H1 (cell line): ENCODE data around the gene CXCL12. TPM values are rescaled to one million over a fixed set of nuclear protein-coding genes. Genes with fewer than 3 reads are reported as not detected.

Experiments used
- CTCF ChIA-PET: fragments of 300-600 bp; sonication (Branson Sonifier 250); formaldehyde crosslinking; loops from one replicate; lab custom pipeline; 2021; ENCODE audit not compliant: partially characterized antibody; lab: Charles Lee
- POLR2A ChIA-PET: fragments of 300-600 bp; sonication (Branson Sonifier 250); formaldehyde crosslinking; loops from one replicate; lab custom pipeline; 2021; ENCODE audit warnings: inconsistent platforms; ENCODE audit not compliant: partially characterized antibody; lab: Charles Lee
- DNase-seq, 2 experiments: peaks; one replicate each; pipeline versions ENCODE4 v3.0.0 to v3.0.0-alpha.2; 2010 to 2022; ENCODE audit warnings: low spot score in 2 of 2, low read depth in 1 of 2, mixed read lengths in 1 of 2
- FAIRE-seq: peaks from 2 replicates; lab custom pipeline; 2011; peaks lifted over from hg19 to GRCh38; lab: Jason Lieb, UNC
- H2AFZ ChIP-seq: 2 replicates; pipeline ENCODE4 v1.8.1; 2012; ENCODE audit warnings: low read length, inconsistent platforms
- H2AK5ac ChIP-seq: 2 replicates; pipeline ENCODE4 v1.6.1; 2013; ENCODE audit warnings: low read depth, low read length
- H2BK120ac ChIP-seq: replicated peaks from 2 replicates; pipeline ENCODE3; 2013; ENCODE audit warnings: low read depth, low read length, inconsistent platforms
- H2BK12ac ChIP-seq: 2 replicates; pipeline ENCODE4 v1.6.1; 2013; ENCODE audit warnings: low read depth, low read length
- H2BK15ac ChIP-seq: 2 replicates; pipeline ENCODE4 v1.6.1; 2013; ENCODE audit warnings: low read length
- H2BK20ac ChIP-seq: 2 replicates; pipeline ENCODE4 v1.6.1; 2013; ENCODE audit warnings: low read length
- H2BK5ac ChIP-seq: 2 replicates; pipeline ENCODE4 v1.6.1; 2013; ENCODE audit warnings: low read depth, low read length
- H3K14ac ChIP-seq: 2 replicates; pipeline ENCODE4 v1.6.1; 2013; ENCODE audit warnings: inconsistent platforms; ENCODE audit not compliant: insufficient read length
- H3K18ac ChIP-seq: 2 replicates; pipeline ENCODE4 v1.6.1; 2013; ENCODE audit warnings: low read length; ENCODE audit errors: extremely low read depth
- H3K23ac ChIP-seq: 2 replicates; pipeline ENCODE4 v1.6.1; 2013; ENCODE audit warnings: inconsistent platforms; ENCODE audit not compliant: insufficient read length
- H3K23me2 ChIP-seq: 2 replicates; pipeline ENCODE4 v1.6.1; 2013; ENCODE audit warnings: low read depth, low read length
- H3K27ac ChIP-seq: 2 replicates; pipeline ENCODE4 v1.6.1; 2011; ENCODE audit warnings: low read depth, low read length, inconsistent platforms
- H3K27me3 ChIP-seq, 4 experiments: replicated peaks in 1 of 4; 1 replicate in 1 of 4; 2 replicates in 3 of 4; pipeline versions ENCODE4 v1.6.1 to v1.8.1; 2011 to 2013; ENCODE audit warnings: low read length in 3 of 4, mild to moderate bottlenecking in 3 of 4, inconsistent platforms in 2 of 4, mixed read lengths in 2 of 4, moderate library complexity in 1 of 4; ENCODE audit not compliant: control insufficient read depth in 3 of 4, insufficient read depth in 3 of 4; ENCODE audit errors: extremely low read depth in 1 of 4
- H3K36me3 ChIP-seq, 4 experiments: 2 replicates each; pipeline versions ENCODE4 v1.6.1 to v1.8.1; 2011 to 2013; ENCODE audit warnings: mild to moderate bottlenecking in 4 of 4, low read length in 3 of 4, moderate library complexity in 2 of 4, control low read depth in 1 of 4, inconsistent platforms in 1 of 4; ENCODE audit not compliant: insufficient read depth in 4 of 4, control insufficient read depth in 2 of 4
- H3K4ac ChIP-seq: replicated peaks from 2 replicates; pipeline ENCODE3; 2013; ENCODE audit warnings: low read length, low read depth, mixed read lengths, inconsistent platforms; ENCODE audit not compliant: insufficient read length
- H3K4me1 ChIP-seq, 4 experiments: replicated peaks in 1 of 4; 1 replicate in 1 of 4; 2 replicates in 3 of 4; pipeline versions ENCODE4 v1.6.1 to v1.8.1; 2011 to 2013; ENCODE audit warnings: low read length in 3 of 4, inconsistent platforms in 2 of 4, mixed read lengths in 1 of 4; ENCODE audit not compliant: insufficient read depth in 4 of 4, control insufficient read depth in 3 of 4
- H3K4me2 ChIP-seq, 2 experiments: 2 replicates each; pipeline versions ENCODE4 v1.6.1 to v1.8.1; 2011 to 2013; ENCODE audit warnings: low read depth in 2 of 2, low read length in 2 of 2, control low read depth in 1 of 2, inconsistent platforms in 1 of 2, mild to moderate bottlenecking in 1 of 2; ENCODE audit not compliant: insufficient read depth in 1 of 2
- H3K4me3 ChIP-seq, 4 experiments: fragments of 200-600, 300-600 bp in 1 of 4; sonication (generic), shearing (Covaris generic), sonication (Bioruptor Twin) in 1 of 4; 2 replicates each; pipeline versions ENCODE4 v1.5.1 to v1.8.1; 2011 to 2016; ENCODE audit warnings: low read length in 4 of 4, low read depth in 3 of 4, control low read depth in 2 of 4, inconsistent platforms in 2 of 4, mild to moderate bottlenecking in 2 of 4, mixed read lengths in 1 of 4, moderate library complexity in 1 of 4; ENCODE audit not compliant: insufficient read depth in 2 of 4; ENCODE audit errors: extremely low read depth in 1 of 4
- H3K56ac ChIP-seq: replicated peaks from 2 replicates; pipeline ENCODE3; 2013; ENCODE audit warnings: low read depth, mild to moderate bottlenecking, mixed read lengths, low read length, inconsistent platforms; ENCODE audit not compliant: insufficient read length
- H3K79me1 ChIP-seq: 2 replicates; pipeline ENCODE4 v1.6.1; 2013; ENCODE audit warnings: low read depth, low read length, control low read depth
- H3K79me2 ChIP-seq, 2 experiments: 2 replicates each; pipeline versions ENCODE4 v1.6.1 to v1.8.1; 2012 to 2013; ENCODE audit warnings: low read length in 2 of 2, mild to moderate bottlenecking in 2 of 2, inconsistent platforms in 1 of 2; ENCODE audit not compliant: insufficient read depth in 2 of 2, control insufficient read depth in 1 of 2
- H3K9ac ChIP-seq, 4 experiments: replicated peaks in 1 of 4; 1 replicate in 1 of 4; 2 replicates in 3 of 4; pipeline versions ENCODE4 v1.6.1 to v1.8.1; 2011 to 2013; ENCODE audit warnings: low read depth in 3 of 4, low read length in 3 of 4, control low read depth in 2 of 4, mild to moderate bottlenecking in 2 of 4, moderate library complexity in 2 of 4, inconsistent platforms in 1 of 4; ENCODE audit errors: extremely low read depth in 1 of 4
- H3K9me3 ChIP-seq, 2 experiments: 2 replicates each; pipeline versions ENCODE4 v1.6.1 to v1.8.1; 2012 to 2013; ENCODE audit warnings: mild to moderate bottlenecking in 2 of 2, moderate library complexity in 2 of 2, control low read depth in 1 of 2, inconsistent platforms in 1 of 2, low read depth in 1 of 2, low read length in 1 of 2, mixed read lengths in 1 of 2; ENCODE audit not compliant: insufficient read depth in 2 of 2
- H4K20me1 ChIP-seq, 2 experiments: replicated peaks in 1 of 2; 2 replicates each; pipeline versions ENCODE3 to v1.8.1; 2011 to 2013; ENCODE audit warnings: inconsistent platforms in 2 of 2, low read length in 2 of 2, mild to moderate bottlenecking in 1 of 2; ENCODE audit not compliant: insufficient read depth in 2 of 2, control insufficient read depth in 1 of 2
- H4K5ac ChIP-seq: 2 replicates; pipeline ENCODE4 v1.6.1; 2013; ENCODE audit warnings: low read length, low read depth, mixed read lengths, inconsistent platforms; ENCODE audit not compliant: insufficient read length
- H4K8ac ChIP-seq: 2 replicates; pipeline ENCODE4 v1.8.0; 2013; ENCODE audit warnings: mild to moderate bottlenecking, moderate library complexity, low read length, inconsistent platforms; ENCODE audit not compliant: insufficient read depth; ENCODE audit errors: extremely low read depth
- H4K91ac ChIP-seq: replicated peaks from 2 replicates; pipeline ENCODE3; 2013; ENCODE audit warnings: low read length, mixed read lengths, inconsistent platforms; ENCODE audit not compliant: insufficient read length
- BCL11A ChIP-seq, 2 experiments: IDR thresholded peaks; one replicate each; pipeline ENCODE4 v1.6.1; 2011; ENCODE audit warnings: low read depth in 2 of 2, low read length in 2 of 2, mild to moderate bottlenecking in 2 of 2
- CTBP2 ChIP-seq: IDR thresholded peaks from 2 replicates; pipeline ENCODE4 v1.7.0; 2011; ENCODE audit warnings: borderline replicate concordance, mild to moderate bottlenecking, moderate library complexity, mixed read lengths, low read length; ENCODE audit not compliant: insufficient read depth, insufficient read length
- HDAC2 ChIP-seq, 2 experiments: fragments of 300-600 bp in 1 of 2; sonication (generic) in 1 of 2; IDR thresholded peaks; 2 replicates each; pipeline ENCODE4 v1.6.1; 2011 to 2012; ENCODE audit warnings: low read depth in 2 of 2, low read length in 2 of 2, mild to moderate bottlenecking in 2 of 2, moderate library complexity in 2 of 2, borderline replicate concordance in 1 of 2, inconsistent platforms in 1 of 2
- NRF1 ChIP-seq: IDR thresholded peaks from 2 replicates; pipeline ENCODE4 v1.6.1; 2011; ENCODE audit warnings: mild to moderate bottlenecking, low read depth, low read length, improper control_type of control experiment
- POLR2AphosphoS5 ChIP-seq: IDR thresholded peaks from 2 replicates; pipeline ENCODE4 v1.6.1; 2011; ENCODE audit warnings: low read depth, low read length
- RAD21 ChIP-seq, 2 experiments: IDR thresholded peaks in 1 of 2; conservative IDR thresholded peaks in 1 of 2; 2 replicates each; pipeline ENCODE4 v1.6.1; 2011; ENCODE audit warnings: low read depth in 2 of 2, low read length in 2 of 2, improper control_type of control experiment in 1 of 2, inconsistent platforms in 1 of 2, mild to moderate bottlenecking in 1 of 2, moderate library complexity in 1 of 2
- USF2 ChIP-seq: IDR thresholded peaks from 2 replicates; pipeline ENCODE4 v1.6.1; 2011; ENCODE audit warnings: low read length, improper control_type of control experiment
- WGBS, 2 experiments: shearing (Covaris generic) in 1 of 2; methylation state at CpG; one replicate each; pipeline versions ENCODE4 v1.1.6 to v1.1.7; 2013 to 2015; ENCODE audit warnings: low lambda C conversion rate in 2 of 2, mixed read lengths in 2 of 2, inconsistent platforms in 1 of 2, low coverage in 1 of 2, missing lambda C conversion rate in 1 of 2; ENCODE audit not compliant: insufficient replicate concordance in 2 of 2, insufficient coverage in 1 of 2, insufficient read length in 1 of 2; ENCODE audit errors: extremely low coverage in 1 of 2, missing lambda C conversion rate in 1 of 2; 5-methylcytosine and 5-hydroxymethylcytosine counted together
- polyA plus RNA-seq, 7 experiments: library from polyadenylated mRNA; depleted of rRNA in 3 of 7; stranded (reverse) in 5 of 7; unstranded in 2 of 7; fragments of >200 nt in 5 of 7; fragments of 200-250 nt in 2 of 7; gene quantifications; 1 replicate in 5 of 7; 2 replicates in 1 of 7; 4 replicates in 1 of 7; pipeline versions ENCODE4 v1.2.1 to v1.2.3, GENCODE V29; 2011 to 2013; ENCODE audit warnings: missing spikeins in 2 of 7, mixed read lengths in 2 of 7
- total RNA-seq: library from RNA; stranded (reverse); fragmentation: NEBNext Ultra II Directional; extraction: Animal tissue kit (Norgen Biotek cat#: 25700); gene quantifications from 2 replicates; pipeline ENCODE4 v1.2.1, GENCODE V29; 2021
- TF ChIP-seq, protein P1 (sequence below), 3 experiments: IDR thresholded peaks; 1 replicate in 2 of 3; 2 replicates in 1 of 3; pipeline versions ENCODE4 v1.5.1 to v1.6.1; 2011; ENCODE audit warnings: low read length in 3 of 3, mild to moderate bottlenecking in 3 of 3, inconsistent platforms in 2 of 3, low read depth in 1 of 3, moderate library complexity in 1 of 3; ENCODE audit not compliant: insufficient read depth in 1 of 3; ENCODE audit errors: control extremely low read depth in 1 of 3

The CXCL12 gene
- total and polyA plus RNA-seq, 2 of the 8 experiments (the other 6 are each of a cell fraction or from before 2014, with no cell fraction given) = 51.4 to 53.8 TPM

DNA sequence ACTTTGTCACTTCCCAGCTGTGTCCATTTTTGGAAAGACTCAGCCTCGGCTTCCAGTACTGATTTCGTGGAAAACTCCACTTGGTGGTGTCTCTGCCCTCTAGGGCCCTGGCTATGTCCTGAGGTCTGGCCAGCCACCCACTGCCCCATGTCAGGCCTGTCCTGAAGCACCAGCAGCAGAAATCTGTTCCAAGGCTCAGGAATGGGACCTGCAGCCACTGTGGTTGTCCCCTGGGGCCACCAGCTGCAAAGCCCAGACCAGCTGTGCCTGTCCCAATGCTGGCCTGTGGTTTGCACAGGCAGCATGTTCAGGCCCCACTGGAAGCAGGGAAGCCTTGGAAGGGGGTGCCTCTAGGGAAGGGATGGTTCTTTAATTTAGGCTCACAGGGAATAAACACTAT is 21.2 kb downstream of the CXCL12 start:
- no peak for FAIRE-seq
- Histone ChIP-seq H2BK120ac (no peak overlapping the region), H2AFZ (no peak overlapping the region), H3K27me3 (no peaks in the 10 kb centered on the region; a peak in 1 of 7 replicates), H3K18ac (peak overlapping the region; percentile 89; the same call in 1 of the 2 replicates), H3K9me3 (no peaks in the 10 kb centered on the region), H3K4me3 (no peak overlapping the region), H4K91ac (no peak overlapping the region), H3K4me2 (no peak overlapping the region), H3K36me3 (peaks cover 0 to 5% (median 0%) of the 10 kb centered on the region in 4 experiments; a peak in 1 of 8 replicates), H3K4me1 (peaks cover 0 to 20% (median 3%) of the 10 kb centered on the region in 4 experiments; a peak in 4 of 7 replicates), H2BK15ac (0 out of 2 replicates have a peak overlapping the region, but pooled peaks have one; percentile 81), H4K5ac (no peak overlapping the region), H4K20me1 (peaks cover 0 to 2% of the 10 kb centered on the region in 2 experiments), H2BK12ac (peak overlapping the region; percentile 99; the same call in 1 of the 2 replicates), H3K79me2 (no peaks in the 10 kb centered on the region; a peak in 1 of 4 replicates), H2BK5ac (peak overlapping the region; percentile 95; the same call in 1 of the 2 replicates), H3K9ac (no peak overlapping the region), H2AK5ac (peak overlapping the region; percentile 96; the same call in 1 of the 2 replicates), H4K8ac (no peak overlapping the region), H3K23ac (no peak overlapping the region), H3K79me1 (no peaks in the 10 kb centered on the region), H3K14ac (no peak overlapping the region), H3K23me2 (no peaks in the 10 kb centered on the region; the same call in 1 of the 2 replicates), H3K27ac (no peak overlapping the region), H3K4ac (no peak overlapping the region), H2BK20ac (peak overlapping the region; percentile 93; the same call in 1 of the 2 replicates), H3K56ac (no peak overlapping the region)
- 86% methylated on average over 2 of the region's 2 CpGs; no CpG with 5 or more reads in 1 of the 2 experiments for WGBS, 2 experiments
- CTCF ChIA-PET = interaction anchor here (0.9 to 2.6 kb wide), 4 partner anchors 11 to 52 kb away, joined by 3 to 10 read pairs (median 7); no protein-coding TSS in a partner anchor
- POLR2A ChIA-PET = interaction anchor here (1.0 to 1.6 kb wide), 4 partner anchors 11 to 21 kb away, joined by 3 to 4 read pairs (median 3); no protein-coding TSS in a partner anchor
- no peak for DNase-seq
- no peak for TF ChIP-seq HDAC2 (IDR thresholded peaks at IDR 0.05; ENCODE audit: borderline replicate concordance in 1 of 2, low read depth in 2 of 2, low read length in 2 of 2)
- TF ChIP-seq NRF1 = no peak
- no peak for TF ChIP-seq CTBP2
- TF ChIP-seq POLR2AphosphoS5 = no peak
- TF ChIP-seq, protein P1, sequence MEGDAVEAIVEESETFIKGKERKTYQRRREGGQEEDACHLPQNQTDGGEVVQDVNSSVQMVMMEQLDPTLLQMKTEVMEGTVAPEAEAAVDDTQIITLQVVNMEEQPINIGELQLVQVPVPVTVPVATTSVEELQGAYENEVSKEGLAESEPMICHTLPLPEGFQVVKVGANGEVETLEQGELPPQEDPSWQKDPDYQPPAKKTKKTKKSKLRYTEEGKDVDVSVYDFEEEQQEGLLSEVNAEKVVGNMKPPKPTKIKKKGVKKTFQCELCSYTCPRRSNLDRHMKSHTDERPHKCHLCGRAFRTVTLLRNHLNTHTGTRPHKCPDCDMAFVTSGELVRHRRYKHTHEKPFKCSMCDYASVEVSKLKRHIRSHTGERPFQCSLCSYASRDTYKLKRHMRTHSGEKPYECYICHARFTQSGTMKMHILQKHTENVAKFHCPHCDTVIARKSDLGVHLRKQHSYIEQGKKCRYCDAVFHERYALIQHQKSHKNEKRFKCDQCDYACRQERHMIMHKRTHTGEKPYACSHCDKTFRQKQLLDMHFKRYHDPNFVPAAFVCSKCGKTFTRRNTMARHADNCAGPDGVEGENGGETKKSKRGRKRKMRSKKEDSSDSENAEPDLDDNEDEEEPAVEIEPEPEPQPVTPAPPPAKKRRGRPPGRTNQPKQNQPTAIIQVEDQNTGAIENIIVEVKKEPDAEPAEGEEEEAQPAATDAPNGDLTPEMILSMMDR (IDR thresholded peaks at IDR 0.05; ENCODE audit: control extremely low read depth in 1 of 3, insufficient read depth in 1 of 3, low read depth in 1 of 3, low read length in 3 of 3) = no peak
- TF ChIP-seq USF2 = no peak
- TF ChIP-seq BCL11A (IDR thresholded peaks at IDR 0.05; ENCODE audit: low read depth in 2 of 2, low read length in 2 of 2) = no peak
- no peak for TF ChIP-seq RAD21 (IDR thresholded peaks at IDR 0.05 in 1 of 2, conservative IDR thresholded peaks at IDR 0.05 in 1 of 2; ENCODE audit: low read depth in 2 of 2, low read length in 2 of 2)
